ENCODE measurements around the gene FZD4.

- TF ChIP-seq EZH2 (IDR thresholded peaks at IDR 0.05; ENCODE audit: borderline replicate concordance, low read depth, low read length, severe bottlenecking) (no peak), CTCF (IDR thresholded peaks at IDR 0.05; ENCODE audit: extremely low read depth in 1 of 2, insufficient read depth in 1 of 2, low read depth in 1 of 2, low read length in 2 of 2) (no peak), GATA2 (IDR thresholded peaks at IDR 0.05; ENCODE audit: insufficient read depth, insufficient read length, low read depth, low read length) (no peak), MAX (IDR thresholded peaks at IDR 0.05; ENCODE audit: insufficient read depth, insufficient read length) (no peak), POLR2A (IDR thresholded peaks at IDR 0.05; ENCODE audit: low read depth, low read length) (no peak)
These were observed 2.8 kb downstream of the FZD4 start for GRCh38 chr11:86952221-86952875.
